Measurements from ENCODE around the gene DDX27. TPM values are rescaled to one million over a fixed set of nuclear protein-coding genes. Genes with fewer than 3 reads are reported as not detected.
"Not testable (repeated sequence)": the region's sequence is repeated elsewhere in the genome, so short reads cannot be mapped to it uniquely, and the experiment has no call there.

DDX27 gene
- total RNA-seq, 4 donors from 2014 or later: 19.8 to 35.7 (median 30.8) TPM

DNA sequence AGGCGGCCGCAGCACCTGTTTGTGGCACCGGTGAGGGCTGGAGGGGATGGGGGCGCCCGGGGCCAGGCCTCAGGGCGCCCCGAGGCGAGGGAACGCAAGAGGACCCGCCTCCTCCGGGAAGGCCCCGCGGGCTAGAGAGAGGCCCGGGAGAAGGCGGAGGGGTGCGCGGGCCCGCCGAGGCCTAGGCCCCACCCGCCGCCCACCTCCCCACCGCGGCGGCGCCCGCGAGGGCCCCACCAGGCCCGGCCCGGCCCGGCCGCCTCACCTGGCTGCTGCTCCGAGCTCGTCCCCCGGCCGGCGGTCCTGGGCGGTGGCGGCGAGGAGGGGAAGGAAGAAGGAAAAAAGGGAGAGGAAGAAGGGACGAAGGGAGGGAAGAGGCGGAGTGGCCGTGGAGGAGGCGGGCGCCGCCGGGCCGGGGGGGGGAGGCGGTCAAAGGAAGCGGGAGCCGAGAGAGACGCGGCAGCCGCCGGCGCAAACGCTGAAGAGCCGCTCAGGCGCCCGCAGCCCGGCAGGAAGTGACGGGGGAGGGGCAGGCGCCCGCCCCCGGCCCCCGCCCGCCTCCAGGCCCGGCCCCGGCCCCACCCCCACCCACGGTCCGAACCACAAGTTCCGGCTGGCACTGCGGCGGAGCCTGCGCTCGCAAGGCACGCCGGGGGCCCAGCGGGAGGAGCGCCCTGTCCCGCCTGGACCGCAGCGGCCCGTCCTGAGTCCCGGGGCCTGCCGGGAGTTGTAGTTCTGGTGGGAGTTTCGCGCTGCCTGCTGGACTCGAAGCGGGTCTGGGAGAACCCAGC lies 31.2 kb upstream of the DDX27 start, which contains the start of gene STAU1:
Gene STAU1, minus strand, starts transcription at position 484 of the 791 bp plus-strand sequence. CDS start 22,133 bp downstream, outside the sequence.
- Histone ChIP-seq H3K36me3 (peaks cover 0 to 5% (median 0%) of the 10 kb centered on the region in 3 donors), H3K27ac (peak within 1 kb of the TSS; percentile 92 to 97 (median 95)), H3K4me1 (peaks cover 7 to 46% (median 11%) of the 10 kb centered on the region in 3 donors), H3K4me3 (peak within 1 kb of the TSS; percentile 75 to 98 (median 86)), H3K9me3 (no peaks in the 10 kb centered on the region), H3K27me3 (no peaks in the 10 kb centered on the region)
- TF ChIP-seq POLR2A (IDR thresholded peaks at IDR 0.05): peak in 2 of 4 donors; percentile 49 to 86
- TF ChIP-seq, protein P1, sequence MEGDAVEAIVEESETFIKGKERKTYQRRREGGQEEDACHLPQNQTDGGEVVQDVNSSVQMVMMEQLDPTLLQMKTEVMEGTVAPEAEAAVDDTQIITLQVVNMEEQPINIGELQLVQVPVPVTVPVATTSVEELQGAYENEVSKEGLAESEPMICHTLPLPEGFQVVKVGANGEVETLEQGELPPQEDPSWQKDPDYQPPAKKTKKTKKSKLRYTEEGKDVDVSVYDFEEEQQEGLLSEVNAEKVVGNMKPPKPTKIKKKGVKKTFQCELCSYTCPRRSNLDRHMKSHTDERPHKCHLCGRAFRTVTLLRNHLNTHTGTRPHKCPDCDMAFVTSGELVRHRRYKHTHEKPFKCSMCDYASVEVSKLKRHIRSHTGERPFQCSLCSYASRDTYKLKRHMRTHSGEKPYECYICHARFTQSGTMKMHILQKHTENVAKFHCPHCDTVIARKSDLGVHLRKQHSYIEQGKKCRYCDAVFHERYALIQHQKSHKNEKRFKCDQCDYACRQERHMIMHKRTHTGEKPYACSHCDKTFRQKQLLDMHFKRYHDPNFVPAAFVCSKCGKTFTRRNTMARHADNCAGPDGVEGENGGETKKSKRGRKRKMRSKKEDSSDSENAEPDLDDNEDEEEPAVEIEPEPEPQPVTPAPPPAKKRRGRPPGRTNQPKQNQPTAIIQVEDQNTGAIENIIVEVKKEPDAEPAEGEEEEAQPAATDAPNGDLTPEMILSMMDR (IDR thresholded peaks at IDR 0.05): peak in 1 of 6 experiments; percentile 7
- WGBS, 2 donors: 0% methylated on average over 4 to 35 of the region's 89 CpGs
- DNase-seq: peak; percentile 61
- intact Hi-C loops (cut with DNase I): no loop called here

DNA sequence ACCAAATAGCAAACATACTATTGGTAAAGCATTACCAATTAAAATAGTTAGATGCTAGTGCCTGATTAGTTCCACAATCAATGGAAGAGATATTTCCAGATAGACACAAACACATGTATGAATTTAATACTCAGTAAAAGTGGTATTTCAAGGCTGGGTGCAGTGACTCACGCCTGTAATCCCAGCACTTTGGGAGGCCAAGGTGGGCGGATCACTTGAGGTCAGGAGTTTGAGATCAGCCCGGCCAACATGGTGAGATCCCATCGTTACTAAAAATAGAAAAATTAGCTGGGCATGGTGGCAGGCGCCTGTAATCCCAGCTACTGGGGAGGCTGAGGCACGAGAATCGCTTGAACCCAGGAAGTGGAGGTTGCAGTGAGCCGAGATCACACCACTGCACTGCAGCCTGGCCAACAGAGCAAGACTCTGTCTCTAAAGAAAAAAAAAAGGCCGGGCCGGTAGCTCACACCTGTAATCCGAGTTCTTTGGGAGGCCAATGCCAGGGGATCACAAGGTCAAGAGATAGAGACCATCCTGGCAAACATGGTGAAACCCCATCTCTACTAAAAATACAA lies 26.2 kb upstream of the DDX27 start:
- WGBS, 2 donors: 68 to 73% methylated on average over 11 of the region's 11 CpGs
- DNase-seq; H3K4me3 ChIP-seq; H3K36me3 ChIP-seq; H3K27me3 ChIP-seq; H3K9me3 ChIP-seq; H3K27ac ChIP-seq; intact Hi-C loops (cut with DNase I); H3K4me1 ChIP-seq: not testable (repeated sequence)

DNA sequence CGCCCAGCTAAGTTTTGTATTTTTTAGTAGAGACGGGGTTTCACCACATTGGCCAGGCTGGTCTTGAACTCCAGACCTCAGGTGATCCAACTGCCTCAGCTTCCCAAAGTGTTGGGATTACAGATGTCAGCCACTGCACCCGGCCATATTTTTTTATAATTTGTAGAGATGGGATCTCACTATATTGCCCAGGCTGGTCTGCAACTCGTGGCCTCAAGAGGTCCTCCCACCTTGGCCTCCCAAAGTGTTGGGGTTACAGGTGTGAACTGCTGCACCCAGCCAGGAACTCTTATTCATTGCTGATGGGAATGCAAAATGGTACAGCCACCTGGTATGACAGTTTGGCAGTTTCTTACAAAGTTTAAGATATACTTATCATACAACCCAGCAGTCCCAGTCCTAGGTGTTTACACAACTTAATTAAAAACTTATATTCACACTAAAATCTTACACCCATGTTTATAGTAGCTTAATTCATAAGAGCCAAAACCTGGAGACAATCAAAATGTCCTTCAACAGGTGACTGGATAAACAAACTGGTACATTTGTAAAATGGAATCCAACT lies 19.4 kb upstream of the DDX27 start:
- Histone ChIP-seq H3K36me3 (no peaks in the 10 kb centered on the region), H3K27me3 (no peaks in the 10 kb centered on the region), H3K4me3 (no peak overlapping the region), H3K4me1 (no peaks in the 10 kb centered on the region), H3K9me3 (no peaks in the 10 kb centered on the region), H3K27ac (no peak overlapping the region)
- intact Hi-C loops (cut with DNase I): no loop called here
- TF ChIP-seq, protein P1 (IDR thresholded peaks at IDR 0.05): no peak
- TF ChIP-seq POLR2A (IDR thresholded peaks at IDR 0.05): no peak
- no peak for DNase-seq
- WGBS, 2 donors: 85 to 96% methylated on average over 3 to 4 of the region's 4 CpGs

DNA sequence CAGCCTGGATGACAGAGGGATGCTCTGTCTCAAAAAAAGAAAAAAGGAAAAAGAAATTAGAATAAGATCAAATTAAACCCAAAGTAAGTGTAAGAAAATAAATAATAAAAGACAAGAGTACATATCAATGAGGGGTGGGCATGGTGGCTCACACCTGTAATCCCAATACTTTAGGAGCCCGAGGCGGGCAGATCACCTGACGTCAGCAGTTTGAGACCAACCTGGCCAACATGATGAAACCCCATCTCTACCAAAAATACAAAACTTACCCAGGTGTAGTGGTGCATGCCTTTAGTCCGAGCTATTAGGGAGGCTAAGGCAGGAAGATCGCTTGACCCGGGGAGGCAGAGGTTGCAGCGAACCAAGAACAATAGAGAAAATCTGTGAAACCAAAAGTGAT lies 16.2 kb upstream of the DDX27 start:
- no peaks in the 10 kb centered on the region for H3K36me3 ChIP-seq
- intact Hi-C loops (cut with DNase I): no loop called here
- no peak overlapping the region for H3K27ac ChIP-seq
- WGBS, 2 donors: 86 to 93% methylated on average over 7 of the region's 7 CpGs
- DNase-seq: no peak
- no peak overlapping the region for H3K4me3 ChIP-seq
- TF ChIP-seq POLR2A (IDR thresholded peaks at IDR 0.05): no peak
- TF ChIP-seq, protein P1 (IDR thresholded peaks at IDR 0.05): no peak
- no peaks in the 10 kb centered on the region for H3K27me3 ChIP-seq
- H3K9me3 ChIP-seq: no peaks in the 10 kb centered on the region
- H3K4me1 ChIP-seq: no peaks in the 10 kb centered on the region

DNA sequence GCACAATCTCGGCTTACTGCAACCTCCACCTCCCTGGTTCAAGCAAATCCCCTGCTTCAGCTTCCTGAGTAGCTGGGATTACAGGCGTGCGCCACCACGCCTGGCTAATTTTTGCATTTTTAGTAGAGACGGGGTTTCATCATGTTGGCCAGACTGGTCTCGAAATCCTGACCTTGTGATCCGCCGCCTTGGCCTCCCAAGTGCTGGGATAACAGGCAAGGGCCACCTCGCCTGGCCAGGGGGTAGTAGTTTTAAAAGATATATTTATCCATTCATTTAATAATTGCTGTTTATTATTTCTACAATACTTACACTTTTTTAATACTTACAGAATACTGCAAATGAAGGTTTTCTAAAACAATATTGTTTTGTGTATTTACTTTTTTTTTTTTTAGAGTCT lies 15.5 kb upstream of the DDX27 start:
- TF ChIP-seq, protein P1 (IDR thresholded peaks at IDR 0.05): no peak
- TF ChIP-seq POLR2A (IDR thresholded peaks at IDR 0.05): no peak
- WGBS, 2 donors: 74 to 86% methylated on average over 9 of the region's 9 CpGs
- Histone ChIP-seq H3K27me3 (no peaks in the 10 kb centered on the region), H3K9me3 (no peaks in the 10 kb centered on the region), H3K4me3 (no peak overlapping the region), H3K27ac (no peak overlapping the region), H3K36me3 (no peaks in the 10 kb centered on the region), H3K4me1 (no peaks in the 10 kb centered on the region)
- intact Hi-C loops (cut with DNase I): no loop called here
- DNase-seq: no peak

All from esophagus squamous epithelium (tissue), 5 donors.